Panc1 (cell line): ENCODE measurements around the gene EMC6.

Experiments
- TCF7L2 ChIP-seq: IDR thresholded peaks from 2 replicates; pipeline ENCODE4 v1.6.1; 2011; ENCODE audit warnings: mild to moderate bottlenecking, low read depth, low read length, inconsistent platforms
- TF ChIP-seq, protein P1 (sequence below): fragments of 450-650 bp; IDR thresholded peaks from 2 replicates; pipeline ENCODE4 v1.5.1; 2017; ENCODE audit warnings: mild to moderate bottlenecking

DNA sequence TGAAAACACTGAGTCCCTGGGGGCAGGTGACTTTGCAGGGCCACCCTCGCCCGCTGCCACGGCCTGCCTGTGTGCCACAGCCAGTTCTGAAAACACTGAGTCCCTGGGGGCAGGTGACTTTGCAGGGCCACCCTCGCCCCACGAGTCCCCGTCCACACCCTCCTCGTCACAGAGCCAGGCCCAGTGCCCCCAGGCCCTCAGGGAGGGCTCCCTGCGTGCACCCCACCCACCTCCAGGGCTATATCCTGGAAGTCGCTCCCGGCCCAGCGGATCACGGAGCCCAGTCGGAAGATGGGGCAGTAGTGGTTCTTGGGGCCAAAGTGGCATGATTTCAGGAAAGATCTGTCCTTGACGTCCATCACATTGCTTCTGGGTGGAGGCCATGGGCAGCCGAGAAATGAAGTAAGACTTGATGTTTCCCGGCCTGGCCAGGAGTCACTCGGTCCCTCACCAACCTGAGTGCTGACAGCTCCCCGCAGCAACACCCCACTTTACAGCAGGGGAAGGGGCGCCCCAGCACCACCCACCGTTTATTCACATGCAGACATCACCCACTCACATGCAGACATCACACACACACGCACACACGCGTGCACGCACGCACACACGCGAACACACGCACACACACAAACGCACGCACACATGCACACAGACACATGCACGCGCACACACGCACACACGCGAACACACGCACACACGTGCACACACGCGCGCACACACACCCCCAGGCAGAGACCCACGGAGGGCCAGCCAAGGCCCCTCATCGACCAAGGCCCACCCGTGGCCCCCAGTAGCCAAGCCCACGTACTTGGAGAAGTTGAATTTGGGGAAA, 20.9 kb downstream of the EMC6 start:
- TF ChIP-seq, protein P1, sequence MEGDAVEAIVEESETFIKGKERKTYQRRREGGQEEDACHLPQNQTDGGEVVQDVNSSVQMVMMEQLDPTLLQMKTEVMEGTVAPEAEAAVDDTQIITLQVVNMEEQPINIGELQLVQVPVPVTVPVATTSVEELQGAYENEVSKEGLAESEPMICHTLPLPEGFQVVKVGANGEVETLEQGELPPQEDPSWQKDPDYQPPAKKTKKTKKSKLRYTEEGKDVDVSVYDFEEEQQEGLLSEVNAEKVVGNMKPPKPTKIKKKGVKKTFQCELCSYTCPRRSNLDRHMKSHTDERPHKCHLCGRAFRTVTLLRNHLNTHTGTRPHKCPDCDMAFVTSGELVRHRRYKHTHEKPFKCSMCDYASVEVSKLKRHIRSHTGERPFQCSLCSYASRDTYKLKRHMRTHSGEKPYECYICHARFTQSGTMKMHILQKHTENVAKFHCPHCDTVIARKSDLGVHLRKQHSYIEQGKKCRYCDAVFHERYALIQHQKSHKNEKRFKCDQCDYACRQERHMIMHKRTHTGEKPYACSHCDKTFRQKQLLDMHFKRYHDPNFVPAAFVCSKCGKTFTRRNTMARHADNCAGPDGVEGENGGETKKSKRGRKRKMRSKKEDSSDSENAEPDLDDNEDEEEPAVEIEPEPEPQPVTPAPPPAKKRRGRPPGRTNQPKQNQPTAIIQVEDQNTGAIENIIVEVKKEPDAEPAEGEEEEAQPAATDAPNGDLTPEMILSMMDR, result no peak
- no peak for TF ChIP-seq TCF7L2
